ENCODE measurements around the gene SHISA6. TPM values are rescaled to one million over a fixed set of nuclear protein-coding genes. Genes with fewer than 3 reads are reported as not detected.

The SHISA6 gene
- total and polyA plus RNA-seq, 8 donors = 0.16 to 1.3 (median 0.40) TPM

DNA sequence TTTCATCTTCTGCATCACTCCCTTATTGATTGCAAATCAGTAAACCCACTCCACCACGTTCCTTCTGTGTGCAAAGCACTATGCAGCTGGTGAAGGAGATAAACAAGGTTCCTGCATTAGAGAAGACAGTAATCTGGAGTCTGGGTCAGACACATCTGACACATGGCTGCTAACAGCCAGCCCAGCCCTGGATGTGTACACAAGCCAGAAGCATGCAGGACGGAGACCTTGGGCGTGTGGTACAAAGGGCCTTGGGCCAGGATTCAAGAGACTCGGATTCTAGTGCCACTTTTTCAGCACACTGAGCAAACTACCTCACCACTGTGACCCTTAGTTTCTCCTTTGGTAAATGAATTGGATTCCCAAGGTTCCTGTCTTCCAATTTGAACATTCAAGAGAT lies 270.7 kb downstream of the SHISA6 start:
- intact Hi-C loops (cut with DNase I) = loop anchor here in 1 of 3 donors (10.0 kb wide), 1 partner anchor 73 kb away; no protein-coding TSS in a partner anchor
- no peaks in the 10 kb centered on the region for H3K36me3 ChIP-seq
- H3K4me1 ChIP-seq = peaks cover 4 to 17% (median 7%) of the 10 kb centered on the region in 3 donors
- FAIRE-seq (no peak), DNase-seq (peak; percentile 58 to 86 (median 77)), ATAC-seq (peak; percentile 83 to 94 (median 92))
- H3K27me3 ChIP-seq = no peaks in the 10 kb centered on the region
- H3K27ac ChIP-seq = no peak overlapping the region
- TF ChIP-seq, protein P1, sequence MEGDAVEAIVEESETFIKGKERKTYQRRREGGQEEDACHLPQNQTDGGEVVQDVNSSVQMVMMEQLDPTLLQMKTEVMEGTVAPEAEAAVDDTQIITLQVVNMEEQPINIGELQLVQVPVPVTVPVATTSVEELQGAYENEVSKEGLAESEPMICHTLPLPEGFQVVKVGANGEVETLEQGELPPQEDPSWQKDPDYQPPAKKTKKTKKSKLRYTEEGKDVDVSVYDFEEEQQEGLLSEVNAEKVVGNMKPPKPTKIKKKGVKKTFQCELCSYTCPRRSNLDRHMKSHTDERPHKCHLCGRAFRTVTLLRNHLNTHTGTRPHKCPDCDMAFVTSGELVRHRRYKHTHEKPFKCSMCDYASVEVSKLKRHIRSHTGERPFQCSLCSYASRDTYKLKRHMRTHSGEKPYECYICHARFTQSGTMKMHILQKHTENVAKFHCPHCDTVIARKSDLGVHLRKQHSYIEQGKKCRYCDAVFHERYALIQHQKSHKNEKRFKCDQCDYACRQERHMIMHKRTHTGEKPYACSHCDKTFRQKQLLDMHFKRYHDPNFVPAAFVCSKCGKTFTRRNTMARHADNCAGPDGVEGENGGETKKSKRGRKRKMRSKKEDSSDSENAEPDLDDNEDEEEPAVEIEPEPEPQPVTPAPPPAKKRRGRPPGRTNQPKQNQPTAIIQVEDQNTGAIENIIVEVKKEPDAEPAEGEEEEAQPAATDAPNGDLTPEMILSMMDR (IDR thresholded peaks at IDR 0.05) = no peak
- WGBS, 2 donors = 9 to 10% methylated on average over 4 of the region's 4 CpGs
- no peak overlapping the region for H3K4me3 ChIP-seq
- no peaks in the 10 kb centered on the region for H3K9me3 ChIP-seq

DNA sequence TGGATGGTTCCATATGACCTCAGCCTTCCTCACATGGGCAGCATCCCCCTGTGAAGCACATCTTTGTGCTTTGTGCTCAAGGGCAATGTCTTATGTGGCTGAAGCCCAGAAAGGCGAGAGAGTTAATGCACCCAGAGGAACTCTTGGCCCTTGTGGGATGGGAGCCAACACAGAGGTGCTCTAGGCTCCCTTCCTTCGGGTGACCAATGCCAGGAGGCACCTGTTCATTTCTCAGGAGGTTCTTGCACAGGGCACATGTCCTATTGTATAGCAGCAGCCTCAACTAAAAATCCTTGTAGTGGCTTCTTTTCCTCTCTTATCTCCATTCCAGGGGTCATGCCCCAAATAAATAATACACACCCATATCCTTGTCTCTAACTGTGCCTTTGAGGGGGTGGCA lies 273.6 kb downstream of the SHISA6 start:
- Histone ChIP-seq H3K36me3 (no peaks in the 10 kb centered on the region), H3K4me1 (peaks cover 4 to 17% (median 7%) of the 10 kb centered on the region in 3 donors), H3K27me3 (no peaks in the 10 kb centered on the region), H3K4me3 (no peak overlapping the region), H3K27ac (peak overlapping the region in 1 of 4 donors; percentile 27), H3K9me3 (no peaks in the 10 kb centered on the region)
- DNase-seq (peak; percentile 55 to 92 (median 88)), ATAC-seq (peak; percentile 88 to 93 (median 90)), FAIRE-seq (no peak)
- intact Hi-C loops (cut with DNase I) = loop anchor here in 1 of 3 donors (10.0 kb wide), 1 partner anchor 70 kb away; no protein-coding TSS in a partner anchor
- TF ChIP-seq, protein P1 (IDR thresholded peaks at IDR 0.05) = no peak
- WGBS, 2 donors = 37 to 45% methylated on average over 2 of the region's 2 CpGs

DNA sequence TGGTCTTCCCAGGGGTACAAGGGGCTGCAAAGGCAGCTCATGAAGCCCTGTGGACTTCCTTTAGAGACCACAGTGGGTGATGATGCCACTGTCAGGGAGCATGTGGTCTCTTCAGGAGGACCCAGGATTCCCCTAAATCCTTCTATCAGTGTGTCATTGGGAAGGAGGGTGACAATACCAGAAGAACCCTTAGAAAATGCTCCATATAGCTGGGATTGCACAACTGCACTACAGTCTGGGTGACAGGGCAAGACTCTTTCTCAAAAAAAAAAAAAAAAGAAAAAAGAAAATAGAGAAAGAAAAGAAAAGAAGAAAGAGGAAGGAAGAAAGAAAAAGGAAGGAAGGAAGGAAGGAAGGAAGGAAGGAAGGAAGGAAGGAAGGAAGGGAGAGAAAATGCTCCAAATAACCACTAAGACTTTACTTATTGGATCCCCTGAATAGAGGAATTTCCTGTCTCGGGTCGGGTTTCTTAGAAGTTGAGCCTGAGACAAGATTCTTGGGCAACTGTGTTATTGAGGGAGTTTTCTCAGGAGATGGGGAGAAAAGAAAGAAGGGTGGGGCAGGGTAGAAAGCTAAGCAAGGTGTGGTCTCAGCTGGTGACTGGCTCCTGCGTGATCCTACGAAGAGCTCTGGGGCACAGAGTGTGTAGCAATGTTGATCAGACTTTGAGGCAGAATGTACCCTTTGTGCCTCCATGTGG lies 274.1 kb downstream of the SHISA6 start:
- intact Hi-C loops (cut with DNase I) = loop anchor here in 1 of 3 donors (10.0 kb wide), 1 partner anchor 70 kb away; no protein-coding TSS in a partner anchor
- TF ChIP-seq, protein P1 (IDR thresholded peaks at IDR 0.05) = no peak
- DNase-seq (no peak), FAIRE-seq (no peak), ATAC-seq (peak; percentile 13 to 45 (median 30))
- Histone ChIP-seq H3K36me3 (no peaks in the 10 kb centered on the region), H3K4me3 (no peak overlapping the region), H3K4me1 (peaks cover 4 to 17% (median 7%) of the 10 kb centered on the region in 3 donors), H3K27ac (peak overlapping the region in 1 of 4 donors; percentile 27), H3K9me3 (no peaks in the 10 kb centered on the region), H3K27me3 (no peaks in the 10 kb centered on the region)
- WGBS, 2 donors = 81 to 86% methylated on average over 4 of the region's 4 CpGs

DNA sequence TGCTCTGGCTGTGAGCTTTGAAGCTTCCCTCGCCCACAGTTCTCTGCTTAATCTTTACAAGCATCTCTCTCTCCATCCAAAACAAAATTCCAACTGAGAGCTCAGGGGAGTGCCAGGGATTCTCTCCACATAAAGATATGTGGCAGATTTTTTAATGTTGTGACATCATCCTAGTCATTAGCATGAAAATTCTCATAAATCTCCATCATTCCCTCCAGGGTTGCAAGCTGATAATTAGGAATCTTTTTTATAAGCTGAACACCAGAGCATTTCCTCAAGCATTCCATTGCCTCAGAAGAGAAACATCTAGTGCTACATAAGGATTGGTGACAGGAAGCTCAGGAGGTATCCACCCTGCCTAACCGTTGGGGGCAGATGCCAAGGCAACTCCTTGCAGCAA lies 274.9 kb downstream of the SHISA6 start:
- FAIRE-seq = no peak
- no peaks in the 10 kb centered on the region for H3K27me3 ChIP-seq
- H3K9me3 ChIP-seq = no peaks in the 10 kb centered on the region
- TF ChIP-seq, protein P1 (IDR thresholded peaks at IDR 0.05) = no peak
- 81 to 95% methylated on average over 2 of the region's 2 CpGs for WGBS, 2 donors
- intact Hi-C loops (cut with DNase I) = loop anchor here in 1 of 3 donors (10.0 kb wide), 1 partner anchor 69 kb away; no protein-coding TSS in a partner anchor
- no peak overlapping the region for H3K27ac ChIP-seq
- peaks cover 4 to 17% (median 7%) of the 10 kb centered on the region in 3 donors for H3K4me1 ChIP-seq
- no peak for DNase-seq
- no peak for ATAC-seq
- no peak overlapping the region for H3K4me3 ChIP-seq
- H3K36me3 ChIP-seq = no peaks in the 10 kb centered on the region

DNA sequence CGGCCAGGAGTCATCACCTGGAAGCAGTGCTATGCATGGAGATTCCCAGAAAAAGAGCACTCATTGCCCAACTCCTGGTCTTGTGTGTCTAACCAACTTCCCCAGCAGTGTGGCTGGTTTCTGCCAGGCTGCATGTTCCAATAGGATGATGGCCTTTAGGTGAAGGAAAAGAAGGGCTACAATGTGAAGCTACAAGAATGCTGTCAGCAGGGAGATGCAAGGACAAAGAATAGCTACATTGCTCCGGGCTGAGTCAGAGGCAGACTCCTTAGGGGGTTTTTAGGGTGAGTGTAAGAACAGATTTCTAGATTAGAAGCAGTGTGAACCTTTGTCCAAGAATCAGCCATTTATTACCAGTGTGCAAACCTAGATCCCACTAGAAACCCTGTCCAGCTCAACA lies 294.2 kb downstream of the SHISA6 start:
- TF ChIP-seq, protein P1 (IDR thresholded peaks at IDR 0.05) = no peak
- H3K4me1 ChIP-seq = no peaks in the 10 kb centered on the region
- no peak for FAIRE-seq
- intact Hi-C loops (cut with DNase I) = no loop called here
- DNase-seq = no peak
- H3K9me3 ChIP-seq = no peaks in the 10 kb centered on the region
- no peaks in the 10 kb centered on the region for H3K27me3 ChIP-seq
- WGBS, 2 donors = 85 to 90% methylated on average over 2 of the region's 2 CpGs
- no peak for ATAC-seq
- no peaks in the 10 kb centered on the region for H3K36me3 ChIP-seq
- no peak overlapping the region for H3K4me3 ChIP-seq
- H3K27ac ChIP-seq = no peak overlapping the region
